HG03378 (cell line): ENCODE data around the gene SYNJ1.
A peak's percentile ranks its signal among the peaks of the same experiment; 100 is the strongest.
"Not testable (repeated sequence)": the region's sequence is repeated elsewhere in the genome, so short reads cannot be mapped to it uniquely, and the experiment has no call there.

Experiments
- ATAC-seq: cut with Tn5 transposase; IDR thresholded peaks from one replicate; pipeline ENCODE4 v1.9.1; 2021; ENCODE audit warnings: mild to moderate bottlenecking, moderate library complexity; ENCODE audit not compliant: unreplicated experiment

SYNJ1 gene

GRCh38 chr21:32613436-32614043, 114.3 kb downstream of the SYNJ1 start:
- ATAC-seq, result no peak

GRCh38 chr21:32612999-32613337, 114.8 kb downstream of the SYNJ1 start:
- no peak for ATAC-seq

DNA sequence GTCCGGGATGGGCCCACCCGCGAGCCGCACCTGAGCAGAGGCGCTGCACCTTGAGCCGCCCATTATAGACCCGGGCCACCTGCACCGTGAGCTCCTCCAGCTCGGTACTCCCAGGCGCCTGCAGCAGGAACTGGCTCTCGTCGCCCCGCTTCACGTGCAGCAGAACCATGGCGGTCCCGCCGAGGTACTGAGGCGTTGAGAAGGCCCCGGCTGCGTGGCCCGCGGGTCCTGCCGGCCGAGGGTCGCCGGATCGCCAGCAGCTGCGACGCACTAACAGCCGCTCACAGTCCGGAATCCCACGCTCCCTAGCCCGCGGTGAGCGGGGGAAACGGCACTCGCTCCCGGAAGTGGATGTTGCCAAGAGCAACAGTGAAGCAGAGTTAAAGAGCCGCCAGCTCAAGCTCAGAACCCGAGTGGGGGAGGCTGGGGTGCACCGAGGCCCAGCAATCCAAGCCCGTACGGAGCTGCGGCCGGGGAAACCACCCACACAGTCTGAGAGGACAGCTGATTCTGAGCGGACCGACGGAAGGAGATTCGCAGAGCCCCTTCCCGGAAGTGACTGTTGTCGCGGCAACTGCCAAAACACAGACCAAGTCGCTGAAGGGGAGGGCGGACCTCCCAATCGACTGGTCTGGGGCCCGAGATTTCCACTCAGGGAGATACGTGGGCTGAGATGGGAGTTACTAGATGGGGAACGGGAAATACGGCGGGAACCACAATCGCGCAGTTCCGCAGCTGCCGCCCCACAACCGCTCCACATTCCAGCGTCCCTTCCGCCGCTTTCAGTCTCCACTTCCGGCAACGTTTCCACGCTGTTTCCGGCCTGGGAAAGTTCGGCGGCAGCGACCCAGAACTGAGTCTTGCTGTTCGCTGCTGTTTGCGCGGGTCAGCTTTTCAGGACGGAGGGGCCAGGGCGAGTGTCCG, 115.5 kb downstream of the SYNJ1 start, which contains the start of gene CFAP298:
TSS of gene CFAP298 (minus strand) at position 303 of the 924 bp plus-strand sequence. CDS start at position 169, 134 bp downstream.
- peak; percentile 92 for ATAC-seq

DNA sequence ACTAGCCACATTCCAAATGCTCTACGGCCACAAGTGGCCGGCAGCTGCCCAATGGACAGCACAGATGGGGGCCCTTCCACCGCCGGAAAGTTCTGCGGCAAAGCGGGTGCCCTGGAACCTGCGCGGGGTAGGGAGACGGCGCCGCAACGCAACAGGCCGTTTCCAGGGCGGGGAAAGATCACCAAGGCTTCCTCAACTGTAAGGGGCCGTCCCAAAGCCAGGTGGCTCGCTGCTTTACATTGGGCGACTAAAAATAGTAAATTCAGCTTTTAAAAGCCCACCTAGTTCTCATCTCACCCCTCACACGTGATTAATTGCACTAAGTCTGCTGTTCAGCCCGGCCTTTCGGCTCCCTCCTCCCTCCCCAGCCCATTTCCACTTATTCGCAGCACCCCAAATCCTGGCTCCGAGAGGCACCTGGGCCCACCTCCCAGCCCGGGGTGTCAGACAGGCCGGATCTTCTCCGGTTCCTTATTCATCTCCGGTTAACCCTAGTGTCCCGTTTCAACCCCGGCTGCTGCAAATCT, 116.3 kb downstream of the SYNJ1 start:
- ATAC-seq, result no peak

DNA sequence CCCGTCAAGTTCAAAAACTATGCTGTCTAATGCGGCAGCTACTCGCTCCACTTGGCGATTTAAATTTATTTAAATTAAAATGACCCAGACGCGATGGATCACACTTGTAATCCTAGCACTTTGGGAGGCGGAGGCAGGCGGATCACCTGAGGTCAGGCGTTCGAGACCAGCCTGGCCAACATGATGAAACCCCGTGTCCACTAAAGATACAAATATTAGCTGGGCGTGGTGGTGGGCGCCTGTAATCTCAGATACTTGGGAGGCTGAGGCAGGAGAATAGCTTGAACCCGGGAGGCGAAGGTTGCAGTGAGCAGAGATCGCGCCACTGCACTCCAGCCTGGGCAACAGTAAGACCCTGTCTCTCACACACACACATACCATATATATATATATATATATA, 116.9 kb downstream of the SYNJ1 start:
- not testable (repeated sequence) for ATAC-seq

GRCh38 chr21:32608851-32609250, 119.0 kb downstream of the SYNJ1 start:
- ATAC-seq, result no peak

DNA sequence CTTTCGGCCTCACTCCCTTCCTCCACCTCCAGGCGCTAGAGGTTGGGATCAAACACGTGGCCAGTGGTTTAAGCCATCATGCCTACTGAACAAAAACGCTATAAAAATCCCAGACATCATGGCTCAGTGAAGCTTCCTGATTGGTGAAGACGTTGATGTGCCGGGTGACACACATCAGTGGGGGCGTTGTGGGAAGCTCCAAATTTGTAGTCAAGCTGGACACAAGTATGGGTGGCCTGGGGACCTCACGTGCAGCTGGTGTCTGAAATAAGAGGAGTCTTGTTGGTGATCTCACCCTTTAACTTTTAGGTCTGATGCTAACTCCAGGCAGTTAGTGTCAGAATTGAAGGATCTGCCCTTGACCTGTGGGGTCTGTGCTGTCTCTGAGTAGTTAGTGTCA, 122.3 kb downstream of the SYNJ1 start:
- no peak for ATAC-seq

- no peak for ATAC-seq
Observed at GRCh38 chr21:32604464-32604863, 123.3 kb downstream of the SYNJ1 start.

DNA sequence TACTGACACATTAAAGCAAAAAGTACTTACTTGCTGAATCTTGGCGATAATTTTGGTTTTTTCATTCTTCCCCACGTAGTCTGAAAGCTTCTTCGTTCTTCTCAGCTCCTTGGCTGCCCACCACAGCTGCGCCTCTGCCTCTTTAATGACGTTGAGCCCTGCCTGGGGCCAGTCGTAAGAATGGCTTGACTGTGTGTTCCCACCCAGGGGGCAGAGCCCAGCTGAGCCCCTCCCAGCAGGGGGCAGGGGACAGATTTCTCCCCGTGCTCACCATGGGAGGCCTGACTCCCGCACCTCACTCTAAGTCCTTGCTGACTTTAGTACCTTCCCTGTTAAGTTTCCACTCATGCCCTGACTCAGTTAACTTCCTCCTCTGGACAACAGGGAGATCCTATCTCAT, 124.7 kb downstream of the SYNJ1 start:
- ATAC-seq, result no peak

DNA sequence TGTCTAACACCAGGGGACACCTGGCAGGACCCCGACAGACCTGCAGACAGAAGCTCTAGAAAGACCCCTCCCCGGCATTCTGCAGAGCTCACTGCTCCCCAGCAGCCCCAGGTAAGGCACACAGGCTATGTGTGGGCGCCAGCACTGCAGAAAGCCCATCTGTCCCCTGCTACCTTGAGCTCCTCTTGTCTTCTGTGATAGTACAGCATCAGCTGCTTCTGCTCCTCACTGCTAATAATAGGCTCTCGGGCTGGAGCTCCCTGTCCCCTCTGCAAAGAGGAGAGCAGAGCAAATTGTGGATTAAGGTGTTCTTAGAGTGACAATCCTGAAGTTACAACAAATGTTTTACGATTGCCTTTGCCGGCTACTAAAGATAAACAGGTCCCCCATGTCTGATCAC, 125.7 kb downstream of the SYNJ1 start:
- ATAC-seq, result no peak

- ATAC-seq, result no peak
Observed at GRCh38 chr21:32599526-32599925, 128.3 kb downstream of the SYNJ1 start.

- no peak for ATAC-seq
Observed at GRCh38 chr21:32599091-32599490, 128.7 kb downstream of the SYNJ1 start.

GRCh38 chr21:32597205-32597604, 130.6 kb downstream of the SYNJ1 start:
- ATAC-seq, result no peak

DNA sequence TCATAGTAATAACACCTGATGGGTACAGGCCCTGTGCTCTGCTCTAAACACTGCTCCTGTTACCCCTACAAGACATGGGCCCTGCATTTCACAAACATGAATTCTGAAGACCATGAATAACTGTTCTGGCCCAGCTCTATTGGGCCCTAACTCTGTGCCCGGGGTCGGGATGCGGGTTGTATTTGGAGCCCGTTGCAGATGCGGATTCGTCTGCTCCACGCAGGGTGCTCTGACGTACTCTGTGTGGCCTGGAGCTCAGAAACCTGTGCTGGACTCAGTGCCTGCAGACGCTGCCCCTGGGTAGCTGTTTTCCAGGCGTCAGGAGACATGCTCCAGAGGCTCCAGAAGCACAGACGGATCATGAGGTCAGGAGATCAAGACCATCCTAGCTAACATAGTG, 132.4 kb downstream of the SYNJ1 start:
- ATAC-seq, result no peak

- no peak for ATAC-seq
Observed at GRCh38 chr21:32593690-32594089, 134.1 kb downstream of the SYNJ1 start.

- ATAC-seq, result no peak
Observed at GRCh38 chr21:32592929-32593502, 134.8 kb downstream of the SYNJ1 start.

GRCh38 chr21:32590130-32590529, 137.7 kb downstream of the SYNJ1 start:
- ATAC-seq, result no peak

GRCh38 chr21:32587651-32588050, 140.2 kb downstream of the SYNJ1 start:
- no peak for ATAC-seq

GRCh38 chr21:32587120-32587519, 140.7 kb downstream of the SYNJ1 start:
- ATAC-seq, result no peak

DNA sequence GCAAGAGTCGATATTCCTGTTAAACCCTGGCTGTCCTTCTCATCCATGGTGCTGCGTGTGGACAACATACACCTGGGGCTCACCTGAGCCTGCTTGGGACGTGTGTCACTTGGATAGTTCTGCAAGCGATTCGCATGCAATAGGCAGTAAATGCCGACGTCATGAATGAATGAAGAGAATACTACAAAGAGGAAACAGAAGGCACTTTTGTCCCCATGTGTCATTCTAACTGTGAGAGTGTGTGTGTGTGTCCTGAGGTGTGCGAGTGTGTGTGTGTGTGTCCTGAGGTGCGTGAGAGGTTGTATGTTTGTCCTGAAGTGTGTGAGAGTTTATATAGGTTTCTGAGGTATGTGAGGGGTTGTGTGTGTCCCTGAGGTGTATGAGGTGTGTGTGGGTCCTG, 141.8 kb downstream of the SYNJ1 start:
- no peak for ATAC-seq

- ATAC-seq, result no peak
Observed at GRCh38 chr21:32585042-32585710, 142.6 kb downstream of the SYNJ1 start, which contains the start of gene TCP10L. TCP10L (minus strand) TSS chr21:32585523; CDS start chr21:32584304, 1,219 bp downstream.
